M059J (cell line): ENCODE data around the gene ADGRV1. TPM values are rescaled to one million over a fixed set of nuclear protein-coding genes. Genes with fewer than 3 reads are reported as not detected.
"Not testable (repeated sequence)": the region's sequence is repeated elsewhere in the genome, so short reads cannot be mapped to it uniquely, and the experiment has no call there.

Experiments used
- DNase-seq: peaks from one replicate; pipeline ENCODE4 v3.0.0-alpha.2; 2012; ENCODE audit warnings: low read depth
- total RNA-seq: library from RNA; depleted of rRNA; stranded (reverse); fragments of >200 nt; shearing (Covaris generic); gene quantifications from 2 replicates; pipeline ENCODE4 v1.2.3, GENCODE V29; 2014

Gene ADGRV1
- total RNA-seq, 1 experiment from 2014 or later = 0.47 TPM

DNA sequence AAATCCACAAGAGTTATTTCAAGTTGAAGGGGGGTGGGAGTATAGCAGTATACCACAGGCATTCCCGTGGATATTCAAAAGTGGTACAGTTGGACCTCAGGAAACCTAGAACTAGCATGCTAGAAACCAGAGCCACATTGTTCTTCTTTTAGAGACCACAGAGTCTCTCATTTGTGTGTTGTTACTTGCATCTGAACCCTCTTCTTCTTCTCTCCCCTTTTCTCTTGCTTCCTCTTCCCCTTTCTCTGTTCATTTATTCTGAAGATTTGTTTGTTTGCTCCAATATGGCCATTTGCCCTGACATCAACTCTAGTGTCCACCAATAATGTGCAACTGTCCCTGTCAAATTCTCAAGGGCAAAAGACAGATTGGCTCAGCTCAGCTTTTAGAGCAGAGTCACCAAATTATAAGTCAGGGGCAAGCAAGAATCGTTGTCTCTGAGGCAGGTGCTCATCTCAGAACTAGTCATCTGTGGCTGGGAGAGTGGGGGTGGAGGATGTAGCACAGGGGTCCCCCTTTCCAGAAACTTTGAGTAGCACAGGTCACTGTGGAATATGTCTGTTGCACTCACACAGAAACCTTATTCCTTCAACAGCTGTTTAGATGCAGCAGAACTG is 503.5 kb downstream of the ADGRV1 start:
- DNase-seq = no peak

DNA sequence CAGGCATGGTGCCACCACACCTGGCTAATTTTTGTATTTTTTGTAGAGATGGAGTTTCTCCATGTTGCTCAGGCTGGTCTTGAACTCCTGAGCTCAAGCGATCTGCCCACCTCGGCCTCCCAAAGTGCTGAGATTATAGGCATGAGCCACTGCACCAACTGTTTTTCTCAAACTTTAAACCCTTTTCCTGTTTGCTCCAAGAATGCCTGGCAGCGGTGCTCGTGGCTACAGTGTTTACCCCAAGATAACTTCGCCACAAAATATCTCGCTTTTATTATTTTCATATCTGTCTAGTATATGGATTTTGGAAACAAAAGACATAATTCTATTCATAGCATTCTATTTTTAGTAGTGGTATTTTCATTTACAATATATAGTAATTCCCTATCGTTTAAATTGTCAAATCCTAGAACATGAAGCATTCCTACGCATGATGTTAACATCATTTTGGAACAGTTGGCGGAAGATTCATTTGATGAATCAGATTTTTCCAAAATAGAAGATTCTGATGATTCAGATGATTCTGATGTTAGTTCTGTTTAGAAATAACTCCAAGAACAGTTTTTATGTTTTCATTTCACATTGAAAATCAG is 504.6 kb downstream of the ADGRV1 start:
- DNase-seq = not testable (repeated sequence)

DNA sequence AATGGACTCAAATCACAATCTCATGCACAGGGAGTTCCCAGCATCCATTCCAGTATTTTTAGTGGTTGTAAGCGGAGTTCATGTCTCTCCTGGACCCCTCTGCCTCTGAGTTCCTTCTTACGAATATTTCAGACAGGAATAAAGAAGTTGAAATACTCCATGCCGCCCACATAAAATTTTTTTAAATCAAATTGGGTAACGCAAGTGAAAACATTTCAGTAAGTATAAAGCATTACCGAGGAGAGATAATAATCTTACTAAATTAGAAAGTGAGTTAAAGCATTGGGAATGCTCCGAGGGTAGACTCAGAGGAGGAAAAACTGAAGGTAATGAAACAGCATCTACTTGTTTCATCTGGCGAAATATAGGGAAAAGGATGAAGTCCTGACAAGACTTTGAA is 506.9 kb downstream of the ADGRV1 start:
- no peak for DNase-seq

DNA sequence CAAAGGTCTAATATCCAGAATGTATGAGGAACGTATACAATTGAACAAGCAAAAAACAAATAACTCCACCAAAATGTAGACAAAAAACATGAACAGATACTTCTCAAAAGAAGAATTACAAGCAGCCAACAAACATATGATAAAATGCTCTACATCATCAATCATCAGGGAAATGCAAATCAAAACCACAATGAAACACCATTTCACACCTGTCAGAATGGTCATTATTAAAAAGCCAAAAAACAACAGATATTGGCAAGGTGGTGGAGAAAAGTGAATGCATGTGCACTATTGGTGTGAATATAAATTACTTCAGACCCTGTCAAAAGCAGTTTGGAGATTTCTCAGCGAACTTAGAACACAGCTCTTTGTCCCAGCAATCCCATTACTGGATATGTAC is 510.8 kb downstream of the ADGRV1 start:
- no peak for DNase-seq

DNA sequence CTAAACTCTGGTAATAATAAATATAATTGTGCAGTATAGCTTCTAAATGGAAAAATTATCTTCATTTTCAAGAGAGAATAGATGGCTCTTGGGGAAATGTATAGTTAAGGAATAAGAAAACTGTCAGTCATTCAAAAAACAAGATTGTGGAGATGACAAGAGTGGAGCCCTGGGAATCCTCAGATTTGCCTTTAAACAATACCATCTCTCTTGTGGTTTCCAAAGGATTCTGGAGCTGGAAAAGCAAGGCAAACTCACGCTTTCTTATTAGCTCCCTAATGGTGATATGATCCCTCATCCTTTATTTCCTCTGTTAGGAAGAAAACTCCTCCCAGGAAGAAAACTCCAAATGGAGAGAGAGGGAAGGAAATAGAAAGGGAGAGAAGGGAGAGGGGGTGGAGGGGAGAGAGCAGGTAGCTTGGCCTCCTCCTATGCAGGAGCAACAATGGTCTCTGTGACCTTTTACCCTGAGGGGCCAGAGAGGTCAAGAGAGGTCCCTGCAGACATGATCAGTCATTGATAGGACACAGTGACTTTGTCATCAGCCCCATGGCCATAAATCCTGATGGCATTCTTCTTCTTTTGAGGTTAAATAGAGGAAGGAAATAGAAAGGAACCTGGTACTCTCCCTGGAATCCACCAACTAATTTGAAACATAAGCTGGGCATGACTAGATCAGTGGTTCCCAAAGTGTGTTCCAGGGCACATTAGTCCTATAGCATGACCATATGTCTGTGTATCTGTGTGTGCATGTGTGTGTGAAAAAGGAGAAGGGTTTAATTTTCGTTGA is 512.4 kb downstream of the ADGRV1 start:
- no peak for DNase-seq

DNA sequence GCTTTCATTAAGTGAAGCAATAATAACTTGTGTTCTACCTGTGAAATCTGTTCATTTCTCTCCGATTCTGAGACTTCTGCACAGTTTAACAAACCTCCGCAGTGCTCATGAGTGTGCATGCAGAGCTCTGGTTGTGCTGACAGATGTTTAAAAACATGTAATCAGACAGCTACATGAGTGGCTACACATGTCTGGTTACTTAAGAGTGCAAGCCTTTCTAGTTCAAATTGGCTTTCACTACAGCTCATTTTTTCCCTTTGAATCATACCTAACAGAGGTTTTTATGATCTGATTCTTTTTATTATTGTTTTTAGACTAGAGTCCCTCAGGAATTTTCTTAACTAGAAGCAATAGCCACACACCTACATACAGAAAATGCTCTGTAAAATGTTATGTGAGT is 514.3 kb downstream of the ADGRV1 start:
- peak; percentile 60 for DNase-seq

DNA sequence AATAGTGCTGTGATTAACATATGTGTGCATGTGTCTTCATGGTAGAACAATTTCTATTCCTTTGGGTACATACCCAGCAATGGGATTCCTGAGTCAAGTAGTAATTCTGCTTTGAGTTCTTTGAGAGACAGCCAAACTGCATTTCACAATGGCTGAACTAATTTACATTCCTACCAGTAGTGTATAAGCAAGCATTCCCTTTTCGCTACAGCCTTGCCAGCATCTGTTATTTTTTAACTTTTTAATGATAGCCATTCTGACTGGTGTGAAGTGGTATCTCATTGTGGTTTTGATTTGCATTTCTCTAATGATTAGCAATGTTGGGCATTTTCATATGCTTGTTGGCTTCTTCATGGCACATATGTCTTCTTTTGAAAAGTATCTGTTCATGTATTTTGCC is 516.0 kb downstream of the ADGRV1 start:
- peak; percentile 60 for DNase-seq

DNA sequence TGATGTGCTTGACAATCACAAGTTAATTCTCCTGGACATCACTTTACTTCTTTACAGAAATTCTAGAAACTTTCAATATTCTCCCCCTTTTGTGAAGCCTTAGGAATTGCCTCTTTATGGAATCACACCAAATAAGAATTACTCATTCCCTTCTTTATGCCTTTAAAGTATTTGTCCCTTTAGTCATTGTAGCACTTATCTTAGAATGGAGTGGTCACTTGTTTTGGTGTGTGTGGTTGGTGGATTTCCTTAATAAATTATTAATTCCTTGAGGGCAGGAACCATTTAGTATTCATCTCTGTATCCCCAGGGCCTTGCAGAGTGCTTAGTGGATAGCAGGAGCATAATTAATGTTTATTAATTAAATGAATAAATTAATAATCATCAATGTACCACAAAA is 517.5 kb downstream of the ADGRV1 start:
- DNase-seq = peak; percentile 68

DNA sequence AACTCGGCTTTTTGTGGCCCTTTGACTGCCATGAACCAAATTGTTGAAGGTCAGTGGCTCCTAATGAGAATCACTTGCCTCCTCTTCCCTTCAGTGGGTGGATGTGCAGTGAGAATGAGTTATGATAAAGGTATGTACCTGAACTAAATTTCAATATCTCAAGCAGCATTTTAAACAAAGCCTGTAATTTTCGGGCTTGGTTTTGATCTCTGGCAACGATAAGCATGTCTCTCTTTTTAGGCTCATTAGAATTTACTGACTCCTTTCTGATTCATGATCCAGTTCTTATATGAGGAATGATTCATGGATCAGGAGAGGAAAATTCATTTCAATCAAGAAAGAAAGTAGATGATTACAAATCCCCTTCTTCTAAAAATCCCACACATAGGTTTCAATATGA is 519.0 kb downstream of the ADGRV1 start:
- peak; percentile 63 for DNase-seq

DNA sequence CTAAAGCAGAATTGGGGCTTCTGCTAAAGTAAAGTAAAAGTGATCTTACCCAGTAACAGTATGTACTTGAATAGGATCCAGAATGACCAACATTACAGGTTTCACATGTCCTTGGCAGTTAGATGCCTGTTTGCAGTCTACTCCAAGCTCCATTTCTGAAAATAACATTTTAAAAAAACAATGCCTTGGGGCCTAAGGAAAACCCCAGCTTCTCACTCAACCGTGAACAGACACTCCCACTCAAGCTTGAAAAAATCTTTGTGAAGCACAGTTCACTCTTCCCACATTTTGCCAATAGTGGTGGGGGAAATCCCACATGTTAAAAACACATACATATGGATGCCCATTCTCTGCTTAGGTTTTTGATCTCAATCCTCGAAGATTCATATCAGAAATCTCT is 520.4 kb downstream of the ADGRV1 start:
- DNase-seq = peak; percentile 79

DNA sequence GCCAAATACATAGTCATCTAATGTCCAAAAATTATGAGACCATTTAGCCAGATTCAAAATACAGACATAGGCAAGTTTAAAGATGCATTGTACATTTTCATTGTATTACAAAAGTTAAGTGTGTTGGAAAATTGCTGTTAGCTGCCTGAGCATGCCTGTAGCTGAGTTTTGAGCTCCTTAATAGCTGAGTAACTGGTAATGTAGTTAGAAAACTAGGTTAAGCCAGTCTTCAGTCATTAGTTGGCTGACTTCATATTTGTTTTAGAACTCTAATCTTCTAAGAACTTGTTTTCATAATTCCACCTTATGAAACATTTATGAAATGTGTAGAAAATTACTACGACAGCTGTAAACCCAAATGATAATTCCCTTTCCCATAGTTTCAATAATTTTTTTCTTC is 531.2 kb downstream of the ADGRV1 start:
- no peak for DNase-seq

DNA sequence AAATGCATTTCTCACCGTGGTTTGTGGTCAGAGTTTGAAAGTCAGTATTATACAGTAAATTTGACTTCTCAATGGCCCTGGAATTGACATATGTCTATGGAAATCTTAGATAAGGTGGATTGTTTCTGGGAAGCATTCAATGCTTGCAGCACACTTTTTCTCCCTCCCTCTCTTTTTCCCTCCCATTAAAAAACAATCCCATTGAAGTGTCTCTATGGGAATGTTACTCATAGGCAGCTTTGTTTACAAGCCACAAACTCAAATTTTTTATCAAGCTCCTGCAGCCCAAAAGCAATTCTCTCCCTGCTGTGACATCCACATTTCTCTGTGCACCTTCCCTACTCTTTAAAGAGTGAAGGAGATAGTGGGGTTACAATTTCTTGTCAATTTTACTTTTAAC is 532.4 kb downstream of the ADGRV1 start:
- DNase-seq = peak; percentile 21

DNA sequence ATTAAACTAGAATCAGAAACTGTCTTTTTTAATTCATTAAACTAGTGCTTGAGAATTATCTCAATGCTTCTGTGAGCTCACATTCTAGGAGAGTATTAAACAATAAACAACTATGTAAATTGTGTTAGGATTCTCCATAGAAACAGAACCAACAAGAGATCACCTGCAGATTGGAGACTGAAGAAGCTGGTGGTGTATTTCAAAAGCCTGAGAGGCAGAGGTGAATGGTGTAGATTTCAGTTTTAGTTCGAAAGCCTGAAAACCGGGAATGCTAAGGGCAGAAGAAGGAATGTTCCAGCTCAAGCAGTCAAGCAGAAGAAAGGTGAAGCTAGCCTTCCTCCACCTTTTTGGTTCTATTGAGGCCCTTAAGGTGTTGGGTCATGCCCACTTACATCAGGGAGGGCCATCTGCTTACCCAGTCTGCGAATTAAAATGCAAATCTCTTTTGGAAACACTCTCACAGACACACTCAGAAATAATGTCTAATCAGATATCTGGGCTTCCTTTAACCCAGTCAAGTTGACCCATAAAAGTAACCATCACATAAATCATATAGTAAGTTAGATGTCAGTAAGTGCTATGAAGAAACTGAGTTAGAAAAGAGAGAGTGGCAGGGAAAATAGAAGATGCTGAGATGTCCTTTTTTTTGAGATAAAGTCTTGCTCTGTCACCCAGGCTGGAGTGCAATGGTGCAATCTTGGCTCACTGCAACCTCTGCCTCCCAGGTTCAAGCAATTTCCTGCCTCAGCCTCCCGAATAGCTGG is 533.1 kb downstream of the ADGRV1 start:
- no peak for DNase-seq

DNA sequence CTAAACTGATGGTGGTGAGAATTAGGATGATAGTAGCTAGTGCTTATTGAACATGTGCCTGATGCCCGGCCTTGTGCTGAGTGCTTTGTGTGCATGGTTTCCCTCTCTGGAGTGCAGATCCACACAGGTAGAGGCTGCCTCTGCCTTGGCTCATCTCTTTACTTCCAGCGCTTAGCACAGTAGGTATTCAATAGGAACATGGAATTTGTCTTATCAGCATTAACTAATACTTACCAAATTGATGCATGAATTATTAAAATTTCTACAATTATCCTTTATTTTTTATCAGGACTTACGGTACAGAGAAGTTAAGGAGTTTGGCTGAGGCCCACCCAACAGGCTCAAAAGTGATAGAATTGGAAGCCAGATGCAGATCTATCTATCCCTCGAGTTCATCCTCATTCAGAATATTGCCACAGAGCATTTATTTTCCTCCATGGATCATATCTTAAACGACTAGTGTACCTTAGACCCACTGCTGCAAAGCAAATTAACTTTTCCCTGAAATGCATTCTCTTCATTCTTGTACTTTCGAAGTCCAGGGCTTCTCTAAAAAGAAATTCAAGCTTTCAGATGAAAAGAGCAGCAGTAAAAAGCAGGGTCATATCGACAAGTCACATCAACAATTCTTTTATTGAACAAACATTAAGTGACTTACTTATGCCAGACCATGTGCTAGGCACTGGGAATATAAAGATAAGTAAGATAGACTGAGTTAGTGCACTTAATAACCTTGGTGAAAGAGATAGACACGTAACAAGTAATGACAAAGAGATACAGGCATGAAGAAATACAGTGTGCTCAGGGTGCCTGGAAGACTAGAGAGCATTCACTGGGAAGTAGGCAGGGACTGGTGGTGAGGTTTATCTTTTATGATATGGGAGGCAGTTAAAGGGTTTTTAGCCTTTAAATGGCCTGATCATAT is 534.5 kb downstream of the ADGRV1 start:
- no peak for DNase-seq

DNA sequence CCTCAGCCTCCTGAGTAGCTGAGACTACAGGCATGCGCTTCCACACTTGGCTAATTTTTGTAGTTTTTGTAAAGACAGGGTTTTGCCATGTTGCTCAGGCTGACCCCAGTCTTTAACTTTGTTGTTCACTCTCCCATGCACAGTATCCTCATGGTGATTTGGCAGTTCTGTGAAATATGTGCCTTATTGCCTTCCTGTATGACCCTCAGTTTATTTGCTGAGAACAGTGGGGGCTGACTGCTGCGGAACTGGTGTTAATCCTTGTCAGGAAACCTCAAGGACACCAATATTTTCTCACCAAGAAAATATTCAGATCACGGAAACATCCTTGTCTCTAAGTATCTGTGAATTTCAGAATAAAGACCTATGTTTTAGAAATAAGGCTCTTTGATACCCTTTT is 536.7 kb downstream of the ADGRV1 start:
- DNase-seq = no peak

DNA sequence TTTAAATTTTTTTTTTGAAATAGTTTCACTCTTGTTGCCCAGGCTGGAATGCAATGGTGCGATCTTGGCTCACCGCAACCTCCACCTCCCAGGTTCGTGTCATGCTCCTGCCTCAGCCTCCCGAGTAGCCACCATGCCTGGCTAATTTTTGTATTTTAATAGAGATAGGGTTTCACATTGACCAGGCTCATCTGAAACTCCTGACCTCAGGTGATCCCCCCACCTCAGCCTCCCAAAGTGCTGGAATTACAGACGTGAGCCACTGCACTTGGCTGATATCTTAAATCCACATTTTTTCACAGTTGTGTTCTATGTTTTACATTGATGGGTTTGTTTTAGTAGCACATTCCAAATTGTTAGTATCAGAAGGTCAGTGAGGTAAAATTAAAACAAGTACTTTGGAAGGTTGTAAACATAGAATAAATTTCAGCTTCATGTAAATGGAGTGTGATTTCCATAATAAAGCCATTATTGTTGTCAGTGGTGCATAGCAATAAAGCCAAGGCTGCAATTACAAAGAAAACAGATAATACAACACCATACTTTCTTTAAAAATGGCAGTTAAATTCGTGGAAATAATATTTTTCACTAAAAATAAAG is 537.3 kb downstream of the ADGRV1 start:
- no peak for DNase-seq

DNA sequence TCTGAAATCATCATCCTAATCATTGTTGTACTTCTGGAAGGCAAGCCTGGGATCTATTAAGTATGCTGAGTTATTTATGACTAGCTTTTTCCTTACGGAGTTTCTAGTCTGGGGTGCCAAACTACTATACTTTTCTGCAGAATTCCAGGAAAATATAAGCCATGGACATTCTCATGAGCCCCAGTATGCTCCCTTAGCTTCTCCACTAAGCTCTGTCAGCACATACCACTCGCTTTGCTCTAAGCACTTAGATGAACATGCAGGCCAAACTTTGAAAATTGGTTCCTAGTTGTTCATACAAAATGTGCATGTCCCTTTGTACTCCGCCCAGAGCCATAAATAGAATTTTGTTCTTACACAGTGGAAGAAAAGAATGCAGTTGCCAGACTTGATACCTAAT is 539.9 kb downstream of the ADGRV1 start:
- no peak for DNase-seq

DNA sequence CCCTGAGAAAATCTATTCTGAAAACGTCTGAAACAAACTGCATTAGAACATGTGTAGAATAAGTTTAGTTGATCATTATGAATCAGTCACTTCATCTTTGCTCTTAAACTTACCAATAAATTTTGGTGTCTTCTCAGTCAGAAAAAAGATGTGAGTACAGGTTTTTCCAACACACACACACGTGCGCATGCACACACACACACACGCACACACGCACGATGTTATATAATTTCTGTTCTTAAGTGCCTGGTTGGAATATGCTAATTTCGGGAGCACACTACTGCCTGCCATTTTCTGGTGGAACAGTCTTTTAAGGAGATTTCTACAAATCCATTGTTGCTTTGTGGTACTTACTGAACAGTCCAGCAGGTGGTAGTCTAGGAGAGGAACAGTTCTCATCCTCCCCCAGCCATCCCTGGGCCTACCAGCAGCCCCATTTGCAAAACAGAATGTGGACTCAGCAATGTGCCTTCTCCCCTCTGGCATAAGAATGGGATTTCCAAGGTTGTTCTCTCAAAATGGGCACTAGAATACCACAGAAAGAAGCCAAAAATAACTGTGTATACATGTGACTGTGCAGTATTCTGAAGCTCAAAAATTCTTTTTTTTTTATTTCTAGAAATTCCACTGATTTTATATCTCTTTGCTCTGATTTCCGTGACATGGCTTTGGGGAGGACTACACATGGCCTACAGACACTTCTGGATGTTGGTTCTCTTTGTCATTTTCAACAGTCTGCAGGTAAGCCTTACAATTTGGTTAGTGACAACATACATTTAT is 543.2 kb downstream of the ADGRV1 start:
- peak; percentile 75 for DNase-seq

DNA sequence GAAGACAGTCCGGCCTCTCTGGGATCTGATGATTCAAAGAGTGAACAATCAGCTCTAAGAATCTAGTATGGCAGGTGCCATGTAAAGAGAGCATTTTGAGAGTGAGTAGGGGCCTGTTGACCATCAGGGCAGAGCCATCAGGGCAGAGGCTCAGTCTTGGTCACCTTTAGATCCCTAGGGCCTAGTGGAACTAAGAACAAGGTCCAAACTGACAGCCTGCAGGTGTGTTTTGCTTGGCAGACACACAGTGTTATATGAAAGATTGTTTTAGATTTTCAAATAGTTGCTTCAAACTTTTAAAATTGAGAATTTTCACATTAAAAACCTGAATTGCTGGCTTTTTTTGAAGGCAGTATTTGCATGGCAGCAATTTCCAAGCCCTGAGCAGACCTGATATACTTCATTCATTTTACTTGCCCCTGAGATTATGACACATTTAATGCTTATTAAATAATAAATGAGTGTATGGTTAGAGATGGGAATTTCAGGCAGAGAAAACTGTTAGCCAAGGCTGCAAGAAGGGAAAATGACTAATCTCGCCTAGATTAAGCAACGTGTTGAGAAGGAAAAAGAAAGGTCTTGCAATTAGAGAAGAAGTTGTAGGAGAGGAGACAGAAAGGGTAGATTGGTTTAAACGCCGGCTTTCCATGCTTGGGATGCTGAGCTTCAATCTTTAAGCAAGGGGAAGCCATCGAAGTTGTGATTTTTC is 544.9 kb downstream of the ADGRV1 start:
- no peak for DNase-seq

DNA sequence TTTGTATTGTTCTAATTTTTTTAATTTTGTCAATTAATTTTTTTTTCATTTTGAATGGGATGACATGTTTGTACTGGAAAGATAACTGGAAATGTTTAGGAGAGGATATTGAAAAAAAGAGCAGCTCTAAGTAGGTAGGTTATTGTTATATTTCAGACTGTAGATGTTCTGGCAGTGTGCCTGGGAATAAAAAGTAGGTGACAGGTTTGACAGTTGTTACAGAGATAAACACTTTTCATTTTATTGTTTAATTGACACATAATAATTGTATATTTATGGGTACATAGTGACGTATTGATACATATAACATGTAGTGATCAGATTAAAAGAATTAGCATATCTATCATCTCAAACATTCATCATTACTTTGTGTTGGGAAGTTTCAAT is 545.5 kb downstream of the ADGRV1 start:
- no peak for DNase-seq
